ENCODE data around the gene INPP5A.

DNA sequence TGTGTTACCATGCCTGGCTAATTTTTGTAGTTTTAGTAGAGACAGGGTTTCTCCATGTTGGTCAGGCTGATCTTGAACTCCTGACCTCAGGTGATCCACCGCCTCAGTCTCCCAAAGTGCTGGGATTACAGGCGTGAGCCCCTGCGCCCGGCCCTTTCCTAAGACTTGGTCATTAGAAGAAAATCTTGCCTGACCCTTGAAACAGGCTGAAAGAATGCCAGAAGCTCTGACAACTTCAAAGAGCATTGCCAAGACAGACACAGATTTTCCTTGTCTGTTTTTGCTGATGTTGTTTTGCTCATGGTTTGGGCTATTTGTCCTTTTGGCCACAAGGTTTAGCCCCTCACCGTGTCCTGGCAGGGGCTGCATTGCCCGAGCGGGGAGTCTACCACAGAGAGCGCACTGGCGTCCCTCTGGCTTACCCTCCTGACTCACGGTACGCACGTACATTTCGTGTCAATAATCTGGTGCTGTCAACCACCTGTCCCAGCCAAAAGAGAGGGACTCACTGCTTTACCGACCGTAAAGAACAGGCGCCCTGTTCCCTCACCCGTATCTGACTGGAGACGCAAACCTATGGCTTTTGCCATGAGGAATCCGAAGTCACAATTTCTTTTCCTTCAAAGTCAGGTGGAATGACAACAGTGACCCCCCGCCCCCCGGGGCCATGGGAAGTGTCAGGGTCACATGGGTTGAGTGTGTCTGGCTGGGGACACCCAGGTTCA, 10.1 kb upstream of the INPP5A start:
- TF ChIP-seq POLR2A (IDR thresholded peaks at IDR 0.05; ENCODE audit: low read length) (no peak), GATA1 (IDR thresholded peaks at IDR 0.05; ENCODE audit: low read depth, low read length) (no peak)

Data from erythroblast (primary cell).